ENCODE measurements around the gene CTF1. TPM values are rescaled to one million over a fixed set of nuclear protein-coding genes. Genes with fewer than 3 reads are reported as not detected.

CTF1 gene
- total RNA-seq, 1 donor from 2014 or later = 0.23 TPM

DNA sequence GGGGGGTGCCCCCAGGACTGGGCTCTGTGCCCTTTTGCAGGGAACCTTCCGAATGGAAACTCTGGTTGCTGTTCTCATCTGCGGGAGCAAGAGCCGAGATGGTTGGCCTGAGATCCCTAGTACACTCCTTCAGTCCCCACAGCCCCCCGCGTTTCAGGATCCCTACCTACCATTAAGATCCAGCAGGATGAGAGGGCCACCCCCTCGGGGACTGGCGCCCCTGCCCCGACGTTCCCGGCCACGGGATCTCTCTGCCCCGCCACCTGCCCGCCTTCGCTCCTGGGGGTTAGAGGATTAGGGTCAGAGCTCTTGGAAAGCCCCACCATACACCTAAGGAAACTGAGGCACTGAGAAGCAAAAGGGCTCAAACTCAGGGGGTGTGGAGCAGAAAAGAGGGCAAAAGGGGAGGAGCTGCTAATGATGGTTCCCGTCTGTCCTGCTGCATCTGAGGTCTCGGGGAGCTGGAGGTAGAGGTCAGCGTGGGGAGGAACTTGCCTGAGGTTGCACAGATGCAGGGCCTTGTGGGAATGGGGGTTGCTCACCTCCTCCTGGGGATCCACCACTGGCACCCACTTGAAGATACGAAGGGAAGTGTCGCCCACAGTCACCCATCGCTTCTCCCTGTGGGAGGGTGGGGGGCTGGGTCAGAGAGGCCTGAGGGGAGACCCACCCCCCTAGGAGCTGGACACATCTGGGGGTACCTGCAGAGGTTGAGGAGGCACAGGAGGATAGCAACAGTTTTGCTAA lies 3.6 kb upstream of the CTF1 start:
- peaks cover 39% of the 10 kb centered on the region for H3K4me1 Mint-ChIP-seq (ENCODE audit: low read depth)

DNA sequence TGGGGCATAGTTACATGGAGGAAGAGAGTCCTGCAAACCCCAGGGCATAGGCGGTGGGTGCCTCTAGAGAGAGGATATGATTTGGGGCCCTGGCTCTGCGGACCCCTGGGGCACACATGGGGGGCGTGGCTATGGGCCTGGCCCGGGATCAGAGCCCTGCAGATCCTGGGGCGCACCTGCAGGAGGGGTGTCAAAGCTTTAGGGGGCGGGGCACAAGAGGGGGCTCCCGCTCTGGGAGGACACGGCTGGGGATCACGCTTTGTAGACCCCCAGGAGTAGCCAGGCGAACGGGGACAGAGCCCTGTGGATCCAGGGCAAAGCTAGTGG lies 3.0 kb upstream of the CTF1 start:
- Mint-ChIP-seq H3K4me3 (peak overlapping the region; percentile 92), H3K9me3 (no peaks in the 10 kb centered on the region), H3K4me1 (ENCODE audit: low read depth) (peaks cover 39% of the 10 kb centered on the region), H3K27ac (peak overlapping the region; percentile 75), H3K36me3 (ENCODE audit: low read depth) (peaks cover 13% of the 10 kb centered on the region), H3K27me3 (ENCODE audit: insufficient read depth) (no peaks in the 10 kb centered on the region)
- intact Hi-C loops (cut with micrococcal nuclease) = no loop called here
- no peak for DNase-seq (ENCODE audit: low spot score)

More for the DNA sequence above, 3.6 kb upstream of the CTF1 start:
- H3K4me3 Mint-ChIP-seq = peak overlapping the region; percentile 92
- no peak for DNase-seq (ENCODE audit: low spot score)
- no peaks in the 10 kb centered on the region for H3K9me3 Mint-ChIP-seq
- peaks cover 13% of the 10 kb centered on the region for H3K36me3 Mint-ChIP-seq (ENCODE audit: low read depth)
- intact Hi-C loops (cut with micrococcal nuclease) = no loop called here
- H3K27me3 Mint-ChIP-seq (ENCODE audit: insufficient read depth) = no peaks in the 10 kb centered on the region
- peak overlapping the region; percentile 75 for H3K27ac Mint-ChIP-seq

DNA sequence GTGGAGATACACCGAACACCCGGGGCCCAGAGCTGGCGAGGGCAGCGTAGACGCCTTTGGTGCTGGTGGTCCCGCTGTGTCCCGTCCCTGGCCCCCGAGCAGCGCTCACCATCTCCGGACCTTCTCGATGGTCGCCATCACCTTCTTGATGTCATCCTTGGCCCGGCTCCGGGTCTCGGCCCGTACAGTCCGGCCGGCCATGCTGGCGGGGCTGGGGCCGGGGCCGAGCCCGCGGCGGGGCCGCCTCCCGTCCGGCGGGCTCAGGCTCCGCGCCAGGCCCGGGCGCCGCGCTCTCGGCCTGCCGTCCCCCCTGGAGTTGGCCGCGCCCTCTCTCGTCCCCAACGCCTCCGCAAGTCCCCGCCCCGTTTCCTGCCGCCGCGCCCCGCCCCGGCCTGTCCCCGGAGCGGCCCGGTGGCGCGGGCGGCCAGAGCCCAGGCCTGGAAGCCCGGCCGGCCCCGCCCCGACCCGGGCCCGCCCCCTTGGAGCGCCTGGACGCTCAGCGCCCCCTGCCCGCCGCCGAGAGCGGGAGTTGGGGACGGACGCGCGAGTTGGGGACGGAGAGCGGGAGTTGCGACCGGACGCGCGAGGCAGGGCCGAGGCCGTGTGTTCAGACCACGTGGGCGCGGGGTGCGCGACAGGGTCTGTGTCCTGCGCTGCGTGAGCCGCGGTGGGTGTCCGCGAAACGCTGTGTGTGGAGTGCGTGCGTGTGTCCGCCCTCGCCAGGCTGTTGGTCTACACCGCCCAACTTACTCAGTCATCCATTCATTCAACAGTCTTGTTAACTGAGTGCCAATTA lies 2.5 kb upstream of the CTF1 start, which contains the start of gene BCL7C:
BCL7C (minus strand) TSS at position 334 of the 796 bp plus-strand sequence; CDS start at position 201, 133 bp downstream.
- peak within 1 kb of the TSS; percentile 78 for H3K27ac Mint-ChIP-seq
- H3K4me1 Mint-ChIP-seq (ENCODE audit: low read depth) = peaks cover 39% of the 10 kb centered on the region
- H3K27me3 Mint-ChIP-seq (ENCODE audit: insufficient read depth) = no peaks in the 10 kb centered on the region
- H3K4me3 Mint-ChIP-seq = peak within 1 kb of the TSS; percentile 92
- DNase-seq (ENCODE audit: low spot score) = peak; percentile 86
- no peaks in the 10 kb centered on the region for H3K9me3 Mint-ChIP-seq
- intact Hi-C loops (cut with micrococcal nuclease) = loop anchor here (1.0 kb wide), 2 partner anchors 8 to 19 kb away; no protein-coding TSS in a partner anchor
- peaks cover 10% of the 10 kb centered on the region for H3K36me3 Mint-ChIP-seq (ENCODE audit: low read depth)

DNA sequence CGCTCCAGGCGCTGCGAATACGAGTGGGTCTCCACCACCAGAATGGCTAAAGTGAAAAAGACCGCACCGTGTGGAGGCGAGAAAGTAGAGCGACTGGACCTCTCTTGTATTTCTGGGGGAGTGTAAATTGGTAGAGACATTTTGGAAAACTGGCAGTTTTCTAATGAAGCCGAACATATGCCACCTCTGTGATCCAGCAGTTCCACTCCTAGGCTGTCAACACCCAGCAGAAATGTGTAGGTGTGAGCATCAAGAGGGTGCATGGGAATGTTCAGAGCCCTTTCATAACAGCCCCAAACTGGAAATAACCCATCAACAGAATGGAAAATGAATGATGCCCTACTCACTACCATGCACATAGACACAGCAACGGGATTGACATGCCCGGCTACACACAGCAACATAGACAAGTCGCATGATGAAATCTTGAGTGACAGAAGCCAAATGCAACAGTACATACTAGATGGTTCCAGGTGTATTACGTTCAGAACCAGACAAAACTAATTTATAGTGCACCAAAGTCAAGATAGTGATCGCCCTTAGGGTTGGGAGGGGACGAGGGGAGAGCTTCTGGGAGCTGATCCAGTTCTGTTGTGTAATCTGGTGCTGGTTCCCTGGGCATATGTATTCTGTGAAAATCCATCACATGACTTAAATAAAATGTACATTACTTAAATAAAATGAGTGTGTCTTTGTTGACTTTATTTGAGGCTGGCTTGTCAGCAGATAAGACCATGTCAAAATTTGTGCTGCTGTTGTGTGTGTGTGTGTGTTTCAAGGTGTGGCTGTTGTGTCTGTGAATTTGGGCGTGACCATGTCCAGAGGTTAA lies 1.7 kb upstream of the CTF1 start:
- no peak for DNase-seq (ENCODE audit: low spot score)
- peaks cover 8% of the 10 kb centered on the region for H3K36me3 Mint-ChIP-seq (ENCODE audit: low read depth)
- peak overlapping the region; percentile 74 for H3K4me3 Mint-ChIP-seq
- peak overlapping the region; percentile 78 for H3K27ac Mint-ChIP-seq
- H3K4me1 Mint-ChIP-seq (ENCODE audit: low read depth) = peaks cover 39% of the 10 kb centered on the region
- H3K27me3 Mint-ChIP-seq (ENCODE audit: insufficient read depth) = no peaks in the 10 kb centered on the region
- intact Hi-C loops (cut with micrococcal nuclease) = loop anchor here (1.0 to 5.0 kb wide), 4 partner anchors 8 to 147 kb away; partner anchors contain the start of genes CFAP119, PHKG2 and RNF40
- H3K9me3 Mint-ChIP-seq = no peaks in the 10 kb centered on the region

DNA sequence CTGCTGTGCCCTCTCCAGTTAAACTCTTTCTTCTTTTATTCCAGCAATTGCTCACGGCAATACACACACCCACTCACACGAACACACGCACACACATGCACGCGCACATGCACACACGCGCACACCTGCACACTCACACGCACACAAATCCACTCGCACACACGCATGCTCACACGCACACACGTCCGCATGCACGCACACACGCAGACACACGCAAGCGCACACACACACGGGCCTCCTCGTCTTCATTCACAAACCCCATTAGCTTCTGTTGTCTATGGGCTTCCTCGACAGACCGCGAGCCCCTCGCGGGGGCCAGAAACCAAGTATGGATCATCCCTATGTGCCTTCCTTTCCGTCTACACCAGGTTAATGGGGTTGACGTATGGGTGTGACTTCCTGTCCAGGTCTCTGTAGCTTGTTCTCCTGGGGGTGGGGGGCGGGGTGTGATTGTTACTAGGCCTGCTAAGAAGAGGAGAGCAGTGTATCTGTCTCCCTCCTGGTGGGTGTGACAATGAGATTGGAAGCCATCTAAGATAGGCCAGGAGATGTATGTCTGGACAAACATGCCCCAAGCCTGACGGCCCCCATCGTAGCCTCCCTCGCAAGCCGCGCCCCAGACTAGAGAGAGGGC lies 670 bp upstream of the CTF1 start:
- Mint-ChIP-seq H3K36me3 (ENCODE audit: low read depth) (peaks cover 6% of the 10 kb centered on the region), H3K9me3 (no peaks in the 10 kb centered on the region), H3K4me1 (ENCODE audit: low read depth) (peaks cover 44% of the 10 kb centered on the region), H3K4me3 (peak overlapping the region; percentile 3), H3K27ac (peak overlapping the region; percentile 5), H3K27me3 (ENCODE audit: insufficient read depth) (no peaks in the 10 kb centered on the region)
- DNase-seq (ENCODE audit: low spot score) = no peak
- intact Hi-C loops (cut with micrococcal nuclease) = loop anchor here (5.0 kb wide), 2 partner anchors 133 to 148 kb away; partner anchors contain the start of genes CFAP119, PHKG2 and RNF40

DNA sequence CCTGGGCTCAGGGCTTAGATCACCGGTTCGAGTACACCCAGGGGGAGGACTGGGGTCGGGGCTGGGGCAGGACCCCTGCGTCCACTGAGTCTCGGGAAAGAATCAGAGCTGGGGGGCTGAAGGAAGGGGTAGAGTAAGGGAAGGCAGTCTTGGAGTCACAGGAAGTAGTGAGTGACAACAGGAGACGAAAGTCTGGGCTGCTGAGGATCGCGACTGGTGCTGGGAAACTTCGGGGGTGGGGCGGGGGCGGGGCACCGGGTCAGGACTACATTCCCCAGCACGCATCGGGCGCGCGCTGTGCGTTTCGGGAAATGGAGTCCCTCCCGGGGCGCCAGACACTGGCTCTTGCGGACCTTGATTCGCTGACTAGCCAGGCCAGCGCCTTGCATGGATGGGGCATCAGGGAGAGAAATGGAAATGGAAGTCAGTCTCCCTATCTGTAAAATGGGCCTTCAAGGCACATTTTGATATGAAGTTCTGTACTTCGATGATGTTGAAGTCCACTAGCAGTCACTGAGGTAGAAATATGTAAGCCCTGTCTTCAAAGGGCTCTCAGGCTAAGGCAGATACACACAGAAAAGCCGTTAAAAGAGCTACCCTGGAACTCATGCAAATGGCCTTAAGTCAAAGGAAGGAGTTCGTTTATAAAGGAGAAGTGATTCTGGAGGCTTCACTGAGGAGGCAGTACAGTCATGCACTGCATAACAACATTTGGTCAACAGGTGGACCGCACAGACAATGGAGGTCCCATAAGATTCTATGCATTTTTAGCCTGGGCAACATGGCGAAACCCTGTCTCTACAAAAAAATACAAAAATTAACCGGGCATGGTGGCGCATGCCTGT lies 697 bp downstream of the CTF1 start:
- peak overlapping the region; percentile 53 for H3K4me3 Mint-ChIP-seq
- peak overlapping the region; percentile 73 for H3K27ac Mint-ChIP-seq
- H3K4me1 Mint-ChIP-seq (ENCODE audit: low read depth) = peaks cover 53% of the 10 kb centered on the region
- peak; percentile 74 for DNase-seq (ENCODE audit: low spot score)
- H3K36me3 Mint-ChIP-seq (ENCODE audit: low read depth) = no peaks in the 10 kb centered on the region
- intact Hi-C loops (cut with micrococcal nuclease) = loop anchor here (1.0 to 5.0 kb wide), 7 partner anchors 25 to 198 kb away; partner anchors contain the start of genes CFAP119, PHKG2, RNF40 and SRCAP
- no peaks in the 10 kb centered on the region for H3K9me3 Mint-ChIP-seq
- H3K27me3 Mint-ChIP-seq (ENCODE audit: insufficient read depth) = no peaks in the 10 kb centered on the region

DNA sequence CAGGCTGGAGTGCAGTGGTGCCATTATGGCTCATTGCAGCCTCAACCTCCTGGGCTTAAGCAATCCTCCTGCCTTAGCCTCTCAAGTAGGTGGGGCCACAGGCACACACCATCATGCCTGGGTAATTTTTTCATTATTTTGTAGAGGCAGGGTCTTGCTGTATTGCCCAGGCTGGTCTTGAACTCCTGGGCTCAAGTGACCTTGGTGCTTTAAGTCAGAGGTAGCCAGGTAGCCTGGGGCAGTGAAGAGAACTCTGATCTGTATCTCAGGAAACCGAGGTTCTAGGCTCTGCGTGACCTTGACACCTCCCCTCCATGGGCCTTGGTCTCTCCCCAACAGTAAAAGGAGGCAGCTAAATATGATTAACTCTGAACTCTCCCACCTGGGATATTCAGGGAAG lies 3.4 kb downstream of the CTF1 start:
- H3K36me3 Mint-ChIP-seq (ENCODE audit: low read depth) = no peaks in the 10 kb centered on the region
- peaks cover 4% of the 10 kb centered on the region for H3K9me3 Mint-ChIP-seq
- no peak overlapping the region for H3K27ac Mint-ChIP-seq
- no peak for DNase-seq (ENCODE audit: low spot score)
- H3K27me3 Mint-ChIP-seq (ENCODE audit: insufficient read depth) = no peaks in the 10 kb centered on the region
- intact Hi-C loops (cut with micrococcal nuclease) = loop anchor here (5.0 kb wide), 2 partner anchors 137 to 152 kb away; partner anchors contain the start of genes CFAP119, PHKG2 and RNF40
- peaks cover 52% of the 10 kb centered on the region for H3K4me1 Mint-ChIP-seq (ENCODE audit: low read depth)
- H3K4me3 Mint-ChIP-seq = no peak overlapping the region

DNA sequence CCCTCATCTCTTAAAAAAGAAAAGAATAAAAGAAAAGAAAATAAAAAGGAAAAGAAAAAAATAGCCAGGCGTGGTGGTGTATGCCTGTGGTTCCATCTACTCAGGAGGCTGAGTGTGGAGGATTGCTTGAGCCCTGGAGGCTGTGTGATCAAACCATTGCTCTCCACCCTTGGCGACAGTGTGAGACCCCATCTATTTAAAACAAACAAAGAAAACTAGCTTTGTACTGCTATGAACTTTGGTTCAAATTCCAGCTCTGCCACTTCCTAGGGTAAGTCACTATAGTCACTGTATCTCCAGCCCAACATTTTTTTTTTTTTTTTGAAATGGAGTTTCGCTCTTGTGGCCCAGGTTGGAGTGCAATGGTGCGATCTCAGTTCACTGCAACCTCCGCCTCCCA lies 4.2 kb downstream of the CTF1 start:
- intact Hi-C loops (cut with micrococcal nuclease) = no loop called here
- peaks cover 44% of the 10 kb centered on the region for H3K4me1 Mint-ChIP-seq (ENCODE audit: low read depth)
- H3K27ac Mint-ChIP-seq = peak overlapping the region; percentile 67
- H3K4me3 Mint-ChIP-seq = peak overlapping the region; percentile 69
- no peaks in the 10 kb centered on the region for H3K36me3 Mint-ChIP-seq (ENCODE audit: low read depth)
- H3K9me3 Mint-ChIP-seq = peaks cover 4% of the 10 kb centered on the region
- DNase-seq (ENCODE audit: low spot score) = no peak
- no peaks in the 10 kb centered on the region for H3K27me3 Mint-ChIP-seq (ENCODE audit: insufficient read depth)

DNA sequence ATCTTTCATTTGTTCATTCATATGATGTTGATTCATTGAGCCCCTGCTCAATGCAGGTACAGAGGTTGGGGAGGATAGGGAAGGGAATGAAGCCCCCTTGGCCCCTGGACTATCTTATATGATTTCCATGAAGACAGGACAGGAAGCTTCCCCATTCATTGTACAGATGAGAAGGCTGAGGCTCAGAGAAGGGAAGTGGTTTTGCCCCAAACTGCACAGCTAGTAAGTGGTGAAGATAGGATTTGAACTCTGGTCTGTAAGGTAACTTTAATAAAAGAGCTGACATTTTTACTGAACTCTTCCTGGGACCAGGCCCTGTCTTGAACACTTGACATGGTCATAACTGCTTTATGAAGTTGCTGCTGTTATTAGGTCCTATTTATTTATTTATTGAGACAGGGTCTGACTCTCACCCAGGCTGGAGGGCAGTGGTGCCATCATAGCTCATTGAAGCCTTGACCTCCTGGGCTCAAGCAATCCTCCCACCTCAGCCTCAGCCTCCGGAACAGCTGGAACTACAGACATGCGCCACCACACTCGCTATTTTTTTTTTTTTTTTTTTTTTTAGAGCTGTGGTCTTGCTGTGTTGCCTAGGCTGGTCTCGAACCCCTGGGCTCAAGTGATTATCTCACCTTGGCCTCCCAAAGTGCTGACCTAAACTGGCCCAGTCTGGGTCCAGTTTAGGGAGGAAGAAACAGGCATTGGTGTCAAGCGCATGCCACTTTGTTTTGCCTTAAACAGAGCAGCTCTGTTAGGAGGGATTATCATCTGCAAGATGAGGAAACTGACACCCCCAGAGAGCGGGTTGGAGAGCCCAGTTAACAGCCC lies 5.0 kb downstream of the CTF1 start:
- DNase-seq (ENCODE audit: low spot score) = no peak
- peak overlapping the region; percentile 67 for H3K27ac Mint-ChIP-seq
- H3K4me3 Mint-ChIP-seq = peak overlapping the region; percentile 69
- intact Hi-C loops (cut with micrococcal nuclease) = loop anchor here (1.0 kb wide), 4 partner anchors 7 to 57 kb away; partner anchors contain the start of gene BCL7C
- H3K9me3 Mint-ChIP-seq = peaks cover 4% of the 10 kb centered on the region
- no peaks in the 10 kb centered on the region for H3K36me3 Mint-ChIP-seq (ENCODE audit: low read depth)
- H3K27me3 Mint-ChIP-seq (ENCODE audit: insufficient read depth) = no peaks in the 10 kb centered on the region
- peaks cover 38% of the 10 kb centered on the region for H3K4me1 Mint-ChIP-seq (ENCODE audit: low read depth)

DNA sequence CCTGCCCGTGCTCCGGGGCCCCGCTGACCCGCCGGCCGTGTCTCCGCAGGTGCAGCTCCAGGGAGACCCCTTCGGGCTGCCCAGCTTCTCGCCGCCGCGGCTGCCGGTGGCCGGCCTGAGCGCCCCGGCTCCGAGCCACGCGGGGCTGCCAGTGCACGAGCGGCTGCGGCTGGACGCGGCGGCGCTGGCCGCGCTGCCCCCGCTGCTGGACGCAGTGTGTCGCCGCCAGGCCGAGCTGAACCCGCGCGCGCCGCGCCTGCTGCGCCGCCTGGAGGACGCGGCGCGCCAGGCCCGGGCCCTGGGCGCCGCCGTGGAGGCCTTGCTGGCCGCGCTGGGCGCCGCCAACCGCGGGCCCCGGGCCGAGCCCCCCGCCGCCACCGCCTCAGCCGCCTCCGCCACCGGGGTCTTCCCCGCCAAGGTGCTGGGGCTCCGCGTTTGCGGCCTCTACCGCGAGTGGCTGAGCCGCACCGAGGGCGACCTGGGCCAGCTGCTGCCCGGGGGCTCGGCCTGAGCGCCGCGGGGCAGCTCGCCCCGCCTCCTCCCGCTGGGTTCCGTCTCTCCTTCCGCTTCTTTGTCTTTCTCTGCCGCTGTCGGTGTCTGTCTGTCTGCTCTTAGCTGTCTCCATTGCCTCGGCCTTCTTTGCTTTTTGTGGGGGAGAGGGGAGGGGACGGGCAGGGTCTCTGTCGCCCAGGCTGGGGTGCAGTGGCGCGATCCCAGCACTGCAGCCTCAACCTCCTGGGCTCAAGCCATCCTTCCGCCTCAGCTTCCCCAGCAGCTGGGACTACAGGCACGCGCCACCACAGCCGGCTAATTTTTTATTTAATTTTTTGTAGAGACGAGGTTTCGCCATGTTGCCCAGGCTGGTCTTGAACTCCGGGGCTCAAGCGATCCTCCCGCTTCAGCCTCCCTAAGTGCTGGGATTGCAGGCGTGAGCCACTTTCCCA lies 5.9 kb downstream of the CTF1 start:
- intact Hi-C loops (cut with micrococcal nuclease) = loop anchor here (1.0 kb wide), 4 partner anchors 8 to 58 kb away; partner anchors contain the start of gene BCL7C
- peak overlapping the region; percentile 94 for H3K4me3 Mint-ChIP-seq

More for the DNA sequence above, 5.9 kb downstream of the CTF1 start:
- Mint-ChIP-seq H3K27ac (peak overlapping the region; percentile 96), H3K27me3 (ENCODE audit: insufficient read depth) (no peaks in the 10 kb centered on the region), H3K4me1 (ENCODE audit: low read depth) (peaks cover 31% of the 10 kb centered on the region), H3K36me3 (ENCODE audit: low read depth) (no peaks in the 10 kb centered on the region), H3K9me3 (peaks cover 4% of the 10 kb centered on the region)
- peak; percentile 54 for DNase-seq (ENCODE audit: low spot score)

Data from activated T-helper 1 cell treated with anti-CD3 and anti-CD28 coated beads, Interleukin-12 subunit alpha, Interleukin-12 subunit beta, Interleukin-2, Interleukin-4 antibody, amounts not matched to agents 30 ng/mL and 10 ng/mL and 1 ng/mL, durations not matched to agents 14 hours and 24 hours and 36 hours (primary cell).